Measurements from ENCODE around the gene LCE3A.
"Not testable (repeated sequence)": the region's sequence is repeated elsewhere in the genome, so short reads cannot be mapped to it uniquely, and the experiment has no call there.

The LCE3A gene

GRCh38 chr1:152579526-152579925 lies 43.4 kb downstream of the LCE3A start:
- DNase-seq (ENCODE audit: low read depth, low spot score), result not testable (repeated sequence)

GRCh38 chr1:152577168-152577567 lies 45.7 kb downstream of the LCE3A start:
- no peak for DNase-seq (ENCODE audit: low read depth, low spot score)
- no peak overlapping the region for H3K27ac ChIP-seq

More at GRCh38 chr1:152579526-152579925, 43.4 kb downstream of the LCE3A start:
- H3K27ac ChIP-seq, result not testable (repeated sequence)

Data from epithelial cell of prostate (primary cell).